GM18861 (cell line): ENCODE measurements around the gene CZIB.

Source experiments
- ATAC-seq: cut with Tn5 transposase; IDR thresholded peaks from one replicate; pipeline ENCODE4 v1.9.1; 2021; ENCODE audit not compliant: unreplicated experiment

CZIB gene

GRCh38 chr1:53220171-53220961 is at the start of gene CZIB:
TSS of gene CZIB (minus strand) at chr1:53220634. CDS start at chr1:53220575, 59 bp downstream.
- peak; percentile 81 for ATAC-seq

- ATAC-seq = no peak
Observed at GRCh38 chr1:53270107-53270506, 49.7 kb upstream of the CZIB start.

- ATAC-seq = no peak
Observed at GRCh38 chr1:53267761-53268160, 47.3 kb upstream of the CZIB start.

GRCh38 chr1:53266038-53266437 is 45.6 kb upstream of the CZIB start:
- ATAC-seq = no peak

- ATAC-seq = no peak
Observed at GRCh38 chr1:53265581-53265980, 45.1 kb upstream of the CZIB start.

GRCh38 chr1:53264048-53264447 is 43.6 kb upstream of the CZIB start:
- ATAC-seq = no peak

- ATAC-seq = no peak
Observed at GRCh38 chr1:53262000-53262399, 41.6 kb upstream of the CZIB start.

GRCh38 chr1:53260631-53261247 is 40.3 kb upstream of the CZIB start:
- ATAC-seq = no peak

- no peak for ATAC-seq
Observed at GRCh38 chr1:53259932-53260331, 39.5 kb upstream of the CZIB start.

GRCh38 chr1:53258216-53258615 is 37.8 kb upstream of the CZIB start:
- ATAC-seq = no peak

- no peak for ATAC-seq
Observed at GRCh38 chr1:53257454-53258081, 37.1 kb upstream of the CZIB start.

GRCh38 chr1:53256511-53257453 is 36.3 kb upstream of the CZIB start:
- ATAC-seq = no peak

GRCh38 chr1:53255031-53255430 is 34.6 kb upstream of the CZIB start:
- ATAC-seq = no peak

GRCh38 chr1:53254011-53254640 is 33.7 kb upstream of the CZIB start:
- ATAC-seq = no peak

- ATAC-seq = no peak
Observed at GRCh38 chr1:53250325-53250724, 29.9 kb upstream of the CZIB start.

GRCh38 chr1:53249706-53250105 is 29.3 kb upstream of the CZIB start:
- ATAC-seq = no peak

- no peak for ATAC-seq
Observed at GRCh38 chr1:53246261-53247134, 26.1 kb upstream of the CZIB start.

GRCh38 chr1:53244141-53244540 is 23.7 kb upstream of the CZIB start:
- ATAC-seq = no peak

GRCh38 chr1:53242381-53242780 is 21.9 kb upstream of the CZIB start:
- no peak for ATAC-seq

GRCh38 chr1:53241828-53242227 is 21.4 kb upstream of the CZIB start:
- no peak for ATAC-seq
